Stimulated activated naive B cell treated with anti-CD40 and anti-IgM and Interleukin-4, amounts not matched to agents 10 μg/mL and 1 μg/mL and 100 μg/mL, for 72 hours (primary cell): ENCODE data around the gene RTN4RL1.

Experiments
- ATAC-seq, 2 donors: fragments of 150-1000 bp; cut with Tn5 transposase; replicated peaks; 2 replicates each; pipeline ENCODE4 v1.10.0; 2021; ENCODE audit warnings: moderate library complexity in 1 of 2
- DNase-seq: peaks from one replicate; pipeline ENCODE4 v3.0.0; 2021
- H3K27ac Mint-ChIP-seq: one replicate; pipeline ENCODE4 v1.8.0; 2022; ENCODE audit warnings: mild to moderate bottlenecking, mixed read lengths
- H3K27me3 Mint-ChIP-seq, 2 donors: one replicate each; pipeline ENCODE4 v1.8.0; 2022; ENCODE audit warnings: mixed read lengths in 2 of 2
- H3K36me3 Mint-ChIP-seq, 2 donors: one replicate each; pipeline ENCODE4 v1.8.0; 2022; ENCODE audit warnings: mixed read lengths in 2 of 2, mild to moderate bottlenecking in 1 of 2
- H3K4me1 Mint-ChIP-seq, 2 donors: one replicate each; pipeline ENCODE4 v1.8.0; 2022; ENCODE audit warnings: mixed read lengths in 2 of 2, mild to moderate bottlenecking in 1 of 2
- H3K4me3 Mint-ChIP-seq, 2 donors: one replicate each; pipeline ENCODE4 v1.8.0; 2022; ENCODE audit warnings: mild to moderate bottlenecking in 2 of 2, mixed read lengths in 2 of 2, moderate library complexity in 1 of 2
- H3K9me3 Mint-ChIP-seq, 2 donors: one replicate each; pipeline ENCODE4 v1.8.0; 2022; ENCODE audit warnings: mixed read lengths in 2 of 2, mild to moderate bottlenecking in 1 of 2

Gene RTN4RL1

GRCh38 chr17:2029911-2030778, 5.0 kb upstream of the RTN4RL1 start, which contains the start of gene DPH1:
DPH1 (plus strand) TSS chr17:2030153; CDS start chr17:2030170, 17 bp downstream.
- DNase-seq (peak; percentile 84), ATAC-seq (peak; percentile 94)
- H3K4me3 Mint-ChIP-seq = peak within 1 kb of the TSS; percentile 94 to 95
- H3K9me3 Mint-ChIP-seq = no peaks in the 10 kb centered on the region
- H3K4me1 Mint-ChIP-seq = peaks cover 28 to 36% of the 10 kb centered on the region in 2 donors
- peaks cover 34 to 40% of the 10 kb centered on the region in 2 donors for H3K27me3 Mint-ChIP-seq
- no peaks in the 10 kb centered on the region for H3K36me3 Mint-ChIP-seq
- H3K27ac Mint-ChIP-seq = peak within 1 kb of the TSS; percentile 87

GRCh38 chr17:2028737-2029136, 3.6 kb upstream of the RTN4RL1 start:
- DNase-seq (no peak), ATAC-seq (no peak)
- no peaks in the 10 kb centered on the region for H3K9me3 Mint-ChIP-seq
- H3K27me3 Mint-ChIP-seq = peaks cover 38 to 47% of the 10 kb centered on the region in 2 donors
- H3K36me3 Mint-ChIP-seq = no peaks in the 10 kb centered on the region
- H3K27ac Mint-ChIP-seq = no peak overlapping the region
- H3K4me1 Mint-ChIP-seq = peaks cover 29 to 44% of the 10 kb centered on the region in 2 donors
- H3K4me3 Mint-ChIP-seq = peak overlapping the region in 1 of 2 donors; percentile 16

DNA sequence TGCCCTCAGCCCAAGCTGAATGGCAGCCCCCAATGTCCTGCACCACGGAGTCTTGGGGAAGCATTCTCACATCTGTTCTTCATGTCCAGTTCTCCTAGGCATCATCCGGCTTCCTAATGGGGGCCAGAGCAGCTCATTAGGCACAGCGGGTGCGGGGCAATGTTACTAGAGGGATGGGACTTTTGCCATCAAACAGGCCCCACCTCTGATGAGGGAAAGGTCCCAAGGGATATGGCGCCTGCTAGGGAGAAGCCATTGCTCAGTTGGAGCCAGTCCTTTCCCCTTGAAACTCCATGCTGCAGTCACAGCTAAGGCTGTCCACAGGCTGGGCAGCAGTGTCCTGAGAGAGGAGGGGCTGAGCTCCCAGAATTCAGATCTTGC, 3.1 kb upstream of the RTN4RL1 start:
- H3K4me1 Mint-ChIP-seq = peaks cover 29 to 47% of the 10 kb centered on the region in 2 donors
- H3K9me3 Mint-ChIP-seq = no peaks in the 10 kb centered on the region
- H3K27me3 Mint-ChIP-seq = peaks cover 38 to 47% of the 10 kb centered on the region in 2 donors
- H3K4me3 Mint-ChIP-seq = no peak overlapping the region
- no peak overlapping the region for H3K27ac Mint-ChIP-seq
- DNase-seq (no peak), ATAC-seq (no peak)
- no peaks in the 10 kb centered on the region for H3K36me3 Mint-ChIP-seq

DNA sequence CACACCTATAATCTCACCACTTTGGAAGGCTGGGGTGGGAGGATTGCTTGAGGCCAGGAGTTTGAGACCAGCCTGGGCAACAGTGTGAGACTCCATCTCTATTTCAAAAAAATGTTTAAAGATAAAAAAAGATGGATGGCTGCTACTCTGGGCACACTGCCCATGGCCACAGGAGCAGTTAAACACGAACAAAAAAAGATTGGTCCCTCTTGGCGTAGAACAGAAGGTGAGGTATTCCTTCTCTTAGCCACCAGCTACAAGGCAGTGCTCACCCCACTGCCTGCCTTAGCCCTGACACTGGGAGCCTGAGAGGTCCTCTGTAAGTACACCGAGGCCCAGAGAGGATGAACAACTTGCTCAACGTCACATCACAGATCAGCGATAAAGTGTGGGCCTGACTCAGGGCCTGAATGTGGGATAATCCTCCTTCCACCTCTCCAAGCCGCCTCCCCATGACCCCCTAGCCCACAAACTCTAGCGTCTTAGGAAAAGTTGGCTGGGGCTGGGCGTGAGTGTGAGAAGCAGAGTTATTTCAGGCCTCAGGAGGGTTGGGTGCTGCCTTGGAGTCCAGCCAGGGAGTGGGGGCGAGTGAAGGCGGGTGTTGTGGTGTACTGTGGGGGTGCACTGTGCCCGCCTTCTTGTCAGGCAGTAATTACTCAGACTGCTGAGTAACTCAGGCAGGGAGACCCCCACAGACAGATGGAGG, 2.5 kb upstream of the RTN4RL1 start:
- H3K4me3 Mint-ChIP-seq = no peak overlapping the region

GRCh38 chr17:2025622-2026309, 632 bp upstream of the RTN4RL1 start:
- H3K27me3 Mint-ChIP-seq = peaks cover 49 to 59% of the 10 kb centered on the region in 2 donors

More for the DNA sequence above, 2.5 kb upstream of the RTN4RL1 start:
- ATAC-seq = no peak
- Mint-ChIP-seq H3K27me3 (peaks cover 40 to 49% of the 10 kb centered on the region in 2 donors), H3K4me1 (peaks cover 25 to 47% of the 10 kb centered on the region in 2 donors), H3K9me3 (no peaks in the 10 kb centered on the region), H3K27ac (no peak overlapping the region), H3K36me3 (no peaks in the 10 kb centered on the region)
- no peak for DNase-seq

GRCh38 chr17:2024572-2025219, 438 bp downstream of the RTN4RL1 start:
- DNase-seq = no peak
- Mint-ChIP-seq H3K4me1 (peaks cover 20 to 40% of the 10 kb centered on the region in 2 donors), H3K9me3 (no peaks in the 10 kb centered on the region), H3K27me3 (peaks cover 56 to 68% of the 10 kb centered on the region in 2 donors), H3K4me3 (peak overlapping the region in 1 of 2 donors; percentile 82), H3K27ac (no peak overlapping the region), H3K36me3 (no peaks in the 10 kb centered on the region)
- ATAC-seq = no peak

More at GRCh38 chr17:2025622-2026309, 632 bp upstream of the RTN4RL1 start:
- Mint-ChIP-seq H3K4me3 (peak overlapping the region; percentile 73 to 82), H3K4me1 (peaks cover 23 to 45% of the 10 kb centered on the region in 2 donors), H3K27ac (peak overlapping the region; percentile 2), H3K36me3 (no peaks in the 10 kb centered on the region), H3K9me3 (no peaks in the 10 kb centered on the region)
- DNase-seq = no peak
- ATAC-seq = no peak

GRCh38 chr17:2023692-2024571, 1.2 kb downstream of the RTN4RL1 start:
- DNase-seq (no peak), ATAC-seq (peak; percentile 22 to 26)
- H3K27me3 Mint-ChIP-seq = peaks cover 62 to 73% of the 10 kb centered on the region in 2 donors
- peak overlapping the region; percentile 74 to 76 for H3K4me3 Mint-ChIP-seq
- peaks cover 17 to 34% of the 10 kb centered on the region in 2 donors for H3K4me1 Mint-ChIP-seq
- no peak overlapping the region for H3K27ac Mint-ChIP-seq
- H3K36me3 Mint-ChIP-seq = no peaks in the 10 kb centered on the region
- H3K9me3 Mint-ChIP-seq = no peaks in the 10 kb centered on the region

DNA sequence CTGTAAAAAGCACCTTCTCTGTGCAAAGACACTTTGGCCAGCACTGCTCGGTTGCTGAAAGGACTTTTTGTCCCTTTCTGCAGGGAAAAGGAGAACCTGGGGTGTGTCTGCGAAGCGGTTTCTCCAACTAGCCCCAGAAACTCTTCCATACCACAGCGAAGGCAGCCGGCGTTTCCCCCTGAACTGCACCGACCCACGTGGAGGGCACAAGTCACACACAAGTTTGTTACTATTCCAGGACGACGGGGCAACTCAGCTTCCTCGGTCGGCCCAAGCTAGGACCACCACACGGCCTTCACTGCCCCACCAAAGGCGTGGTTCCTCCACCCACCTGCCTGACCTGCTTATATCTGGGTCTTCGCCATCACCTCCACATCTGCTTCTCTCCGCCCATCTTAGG, 1.9 kb downstream of the RTN4RL1 start:
- Mint-ChIP-seq H3K4me3 (peak overlapping the region; percentile 23 to 39), H3K27ac (peak overlapping the region; percentile 31), H3K27me3 (peaks cover 59 to 72% of the 10 kb centered on the region in 2 donors), H3K4me1 (peaks cover 15 to 31% of the 10 kb centered on the region in 2 donors), H3K9me3 (no peaks in the 10 kb centered on the region), H3K36me3 (no peaks in the 10 kb centered on the region)
- DNase-seq = no peak
- no peak for ATAC-seq

- no peak overlapping the region for H3K27ac Mint-ChIP-seq
- H3K4me3 Mint-ChIP-seq = peak overlapping the region in 1 of 2 donors; percentile 33
- ATAC-seq (no peak), DNase-seq (no peak)
- peaks cover 14 to 31% of the 10 kb centered on the region in 2 donors for H3K4me1 Mint-ChIP-seq
- no peaks in the 10 kb centered on the region for H3K36me3 Mint-ChIP-seq
- peaks cover 59 to 72% of the 10 kb centered on the region in 2 donors for H3K27me3 Mint-ChIP-seq
- H3K9me3 Mint-ChIP-seq = no peaks in the 10 kb centered on the region
Observed at GRCh38 chr17:2022647-2023240, 2.4 kb downstream of the RTN4RL1 start.

DNA sequence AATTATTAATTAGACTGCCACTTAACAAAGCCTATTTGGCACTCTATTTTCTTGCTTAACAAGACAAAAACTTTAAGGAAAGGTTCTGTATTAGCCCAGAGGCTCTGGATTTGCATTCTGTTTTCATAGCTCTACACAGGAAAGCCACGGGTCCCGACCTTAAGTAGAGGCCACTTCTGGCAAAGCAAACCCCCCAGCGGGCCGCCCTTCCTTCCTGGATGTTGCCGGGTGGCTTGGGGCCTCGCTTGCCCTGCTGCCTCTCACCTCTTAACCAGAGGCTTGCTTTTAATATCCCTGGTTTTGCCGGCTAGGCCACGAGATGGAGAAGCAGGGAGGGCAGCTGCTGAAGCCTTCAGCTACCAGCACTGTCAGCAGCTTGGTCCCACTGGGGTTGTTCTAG, 4.4 kb downstream of the RTN4RL1 start:
- Mint-ChIP-seq H3K36me3 (no peaks in the 10 kb centered on the region), H3K4me3 (no peak overlapping the region), H3K27ac (no peak overlapping the region), H3K9me3 (no peaks in the 10 kb centered on the region), H3K27me3 (peaks cover 51 to 58% of the 10 kb centered on the region in 2 donors), H3K4me1 (peaks cover 7 to 23% of the 10 kb centered on the region in 2 donors)
- DNase-seq (no peak), ATAC-seq (no peak)

DNA sequence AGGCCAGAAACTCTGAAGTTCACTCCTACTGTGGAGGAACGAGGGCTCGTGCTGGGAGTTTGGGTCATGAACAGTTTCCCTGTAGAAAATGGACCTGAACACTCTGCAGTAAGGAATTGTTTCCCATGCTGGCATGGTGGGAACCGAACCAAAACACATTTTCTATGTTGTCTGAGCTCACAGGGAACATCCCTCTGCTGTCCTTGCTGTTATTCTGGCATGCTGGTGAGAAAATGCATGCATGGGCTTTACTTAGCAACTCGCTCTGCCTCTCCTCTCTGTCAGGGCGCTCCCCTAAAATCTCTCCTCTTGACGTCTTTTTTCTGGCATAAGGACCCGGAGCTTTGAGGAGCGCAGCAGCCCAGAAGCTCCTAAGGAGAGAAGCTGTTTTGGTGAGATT, 5.4 kb downstream of the RTN4RL1 start:
- Mint-ChIP-seq H3K36me3 (no peaks in the 10 kb centered on the region), H3K27ac (no peak overlapping the region), H3K4me3 (no peak overlapping the region), H3K9me3 (no peaks in the 10 kb centered on the region), H3K4me1 (peaks cover 4 to 20% of the 10 kb centered on the region in 2 donors), H3K27me3 (peaks cover 54% of the 10 kb centered on the region in 2 donors)
- DNase-seq = no peak
- no peak for ATAC-seq

- no peak for DNase-seq
- H3K4me1 Mint-ChIP-seq = peaks cover 2 to 13% of the 10 kb centered on the region in 2 donors
- no peaks in the 10 kb centered on the region for H3K36me3 Mint-ChIP-seq
- H3K4me3 Mint-ChIP-seq = no peak overlapping the region
- H3K27me3 Mint-ChIP-seq = peaks cover 58% of the 10 kb centered on the region in 2 donors
- peaks cover 0 to under 1% of the 10 kb centered on the region in 2 donors for H3K9me3 Mint-ChIP-seq
- ATAC-seq = no peak
- no peak overlapping the region for H3K27ac Mint-ChIP-seq
Observed at GRCh38 chr17:2018716-2019510, 6.2 kb downstream of the RTN4RL1 start.
